ENCODE results near the gene MTMR4. TPM values are rescaled to one million over a fixed set of nuclear protein-coding genes. Genes with fewer than 3 reads are reported as not detected.

MTMR4 gene
- polyA plus RNA-seq, 1 of the 3 experiments (the other 2 are of a cell fraction), result 23.3 TPM

DNA sequence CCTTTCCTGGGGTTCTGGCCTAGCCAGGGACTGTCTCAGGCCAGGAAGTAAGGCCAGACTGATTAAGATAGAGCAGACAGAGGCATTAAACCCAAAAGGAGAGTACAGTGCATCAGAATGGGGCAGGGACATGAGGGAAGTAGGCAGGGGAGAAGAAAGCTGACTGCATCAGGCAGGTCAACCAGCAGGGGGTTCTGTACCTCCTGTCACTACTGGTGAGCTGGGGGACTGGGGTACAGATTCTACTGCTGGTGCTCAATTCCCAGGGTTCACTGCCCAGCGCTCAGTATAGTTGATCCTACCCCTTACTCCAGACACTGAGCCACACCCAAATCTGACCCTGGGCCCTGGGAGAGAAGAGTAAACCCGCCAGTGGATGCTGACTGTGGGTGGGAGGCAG is 12.9 kb upstream of the MTMR4 start:
- Histone ChIP-seq H3K27me3 (ENCODE audit: insufficient read depth) (no peaks in the 10 kb centered on the region), H4K20me1 (ENCODE audit: insufficient read depth) (no peaks in the 10 kb centered on the region), H3K36me3 (replicated peaks in 1 of 2; ENCODE audit: control insufficient read depth in 1 of 2, insufficient read depth in 2 of 2, low read length in 1 of 2) (no peaks in the 10 kb centered on the region), H3K4me2 (no peak overlapping the region), H3K4me1 (ENCODE audit: control insufficient read depth in 1 of 2, insufficient read depth in 2 of 2, low read depth in 1 of 2, low read length in 1 of 2) (peaks cover 9 to 25% of the 10 kb centered on the region in 2 experiments; a peak in 3 of 4 replicates), H3F3A (replicated peaks; ENCODE audit: insufficient read depth) (peaks cover 5% of the 10 kb centered on the region), H3K9me2 (no peaks in the 10 kb centered on the region), H3K4me3 (ENCODE audit: low read depth in 2 of 2, low read length in 1 of 2) (no peak overlapping the region), H3K79me2 (ENCODE audit: insufficient read depth) (no peaks in the 10 kb centered on the region), H2AFZ (ENCODE audit: low read depth) (no peak overlapping the region), H3K9me3 (no peaks in the 10 kb centered on the region), H3K27ac (ENCODE audit: low read depth in 2 of 2, low read length in 1 of 2) (no peak overlapping the region), H3K9ac (no peak overlapping the region)
- 100% methylated on average over 1 of the region's 2 CpGs for WGBS (ENCODE audit: low lambda C conversion rate)
- ChIA-PET CTCF (interaction anchor here (0.6 to 10.3 kb wide), 9 partner anchors 7 to 477 kb away, joined by 3 to 112 read pairs (median 4); no protein-coding TSS in a partner anchor), POLR2A (interaction anchor here (1.2 kb wide), 3 partner anchors 9 to 104 kb away, joined by 3 to 7 read pairs (median 6); no protein-coding TSS in a partner anchor)
- TF ChIP-seq, protein P1, sequence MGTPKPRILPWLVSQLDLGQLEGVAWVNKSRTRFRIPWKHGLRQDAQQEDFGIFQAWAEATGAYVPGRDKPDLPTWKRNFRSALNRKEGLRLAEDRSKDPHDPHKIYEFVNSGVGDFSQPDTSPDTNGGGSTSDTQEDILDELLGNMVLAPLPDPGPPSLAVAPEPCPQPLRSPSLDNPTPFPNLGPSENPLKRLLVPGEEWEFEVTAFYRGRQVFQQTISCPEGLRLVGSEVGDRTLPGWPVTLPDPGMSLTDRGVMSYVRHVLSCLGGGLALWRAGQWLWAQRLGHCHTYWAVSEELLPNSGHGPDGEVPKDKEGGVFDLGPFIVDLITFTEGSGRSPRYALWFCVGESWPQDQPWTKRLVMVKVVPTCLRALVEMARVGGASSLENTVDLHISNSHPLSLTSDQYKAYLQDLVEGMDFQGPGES (IDR thresholded peaks at IDR 0.05; ENCODE audit: low read depth, low read length), result no peak
- peak; percentile 38; the same call in 1 of the 2 replicates for TF ChIP-seq CTCF (IDR thresholded peaks at IDR 0.05)
- DNase-seq, result no peak

DNA sequence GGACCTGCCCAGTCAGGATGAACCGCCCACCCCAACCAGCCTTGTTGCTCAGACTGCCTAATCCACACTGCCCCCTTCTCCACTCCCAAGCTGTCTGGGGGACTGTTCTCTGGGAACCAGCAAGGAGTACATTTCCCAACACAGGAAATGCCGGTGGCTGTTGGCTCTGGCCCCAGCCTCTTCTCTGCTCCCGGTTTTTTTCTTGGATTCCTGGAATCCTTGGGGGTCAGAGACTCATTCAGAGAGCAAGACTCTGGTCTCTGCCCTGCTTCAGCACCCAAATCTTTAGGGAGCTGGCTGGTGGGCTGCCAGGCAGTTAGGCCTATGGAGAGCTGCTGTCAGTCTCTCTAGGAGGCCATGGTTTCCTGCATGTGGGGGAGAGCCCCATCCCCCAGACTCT is 10.8 kb upstream of the MTMR4 start:
- TF ChIP-seq POLR2AphosphoS5 (IDR thresholded peaks at IDR 0.05; ENCODE audit: low read depth, low read length), result peak; percentile 51; the same call in 1 of the 2 replicates
- TF ChIP-seq MAX (IDR thresholded peaks at IDR 0.05; ENCODE audit: low read depth), result no peak
- peak; percentile 82 for TF ChIP-seq NFIC (IDR thresholded peaks at IDR 0.05; ENCODE audit: borderline replicate concordance)
- TF ChIP-seq TCF12 (IDR thresholded peaks at IDR 0.05), result peak; percentile 37; the same call in 1 of the 2 replicates
- TF ChIP-seq, protein P2, sequence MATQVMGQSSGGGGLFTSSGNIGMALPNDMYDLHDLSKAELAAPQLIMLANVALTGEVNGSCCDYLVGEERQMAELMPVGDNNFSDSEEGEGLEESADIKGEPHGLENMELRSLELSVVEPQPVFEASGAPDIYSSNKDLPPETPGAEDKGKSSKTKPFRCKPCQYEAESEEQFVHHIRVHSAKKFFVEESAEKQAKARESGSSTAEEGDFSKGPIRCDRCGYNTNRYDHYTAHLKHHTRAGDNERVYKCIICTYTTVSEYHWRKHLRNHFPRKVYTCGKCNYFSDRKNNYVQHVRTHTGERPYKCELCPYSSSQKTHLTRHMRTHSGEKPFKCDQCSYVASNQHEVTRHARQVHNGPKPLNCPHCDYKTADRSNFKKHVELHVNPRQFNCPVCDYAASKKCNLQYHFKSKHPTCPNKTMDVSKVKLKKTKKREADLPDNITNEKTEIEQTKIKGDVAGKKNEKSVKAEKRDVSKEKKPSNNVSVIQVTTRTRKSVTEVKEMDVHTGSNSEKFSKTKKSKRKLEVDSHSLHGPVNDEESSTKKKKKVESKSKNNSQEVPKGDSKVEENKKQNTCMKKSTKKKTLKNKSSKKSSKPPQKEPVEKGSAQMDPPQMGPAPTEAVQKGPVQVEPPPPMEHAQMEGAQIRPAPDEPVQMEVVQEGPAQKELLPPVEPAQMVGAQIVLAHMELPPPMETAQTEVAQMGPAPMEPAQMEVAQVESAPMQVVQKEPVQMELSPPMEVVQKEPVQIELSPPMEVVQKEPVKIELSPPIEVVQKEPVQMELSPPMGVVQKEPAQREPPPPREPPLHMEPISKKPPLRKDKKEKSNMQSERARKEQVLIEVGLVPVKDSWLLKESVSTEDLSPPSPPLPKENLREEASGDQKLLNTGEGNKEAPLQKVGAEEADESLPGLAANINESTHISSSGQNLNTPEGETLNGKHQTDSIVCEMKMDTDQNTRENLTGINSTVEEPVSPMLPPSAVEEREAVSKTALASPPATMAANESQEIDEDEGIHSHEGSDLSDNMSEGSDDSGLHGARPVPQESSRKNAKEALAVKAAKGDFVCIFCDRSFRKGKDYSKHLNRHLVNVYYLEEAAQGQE (IDR thresholded peaks at IDR 0.05; ENCODE audit: low read depth, low read length), result peak; percentile 44; the same call in 1 of the 2 replicates
- TF ChIP-seq PBX3 (IDR thresholded peaks at IDR 0.05), result 0 out of 2 replicates have a peak, but pooled peaks have one; percentile 6
- no peak for TF ChIP-seq ELF1 (IDR thresholded peaks at IDR 0.05)
- Histone ChIP-seq H3K36me3 (replicated peaks in 1 of 2; ENCODE audit: control insufficient read depth in 1 of 2, insufficient read depth in 2 of 2, low read length in 1 of 2) (no peaks in the 10 kb centered on the region), H4K20me1 (ENCODE audit: insufficient read depth) (no peaks in the 10 kb centered on the region), H3K79me2 (ENCODE audit: insufficient read depth) (no peaks in the 10 kb centered on the region), H3F3A (replicated peaks; ENCODE audit: insufficient read depth) (peaks cover 5% of the 10 kb centered on the region), H3K4me1 (ENCODE audit: control insufficient read depth in 1 of 2, insufficient read depth in 2 of 2, low read depth in 1 of 2, low read length in 1 of 2) (peaks cover 9 to 15% of the 10 kb centered on the region in 2 experiments; a peak in 2 of 4 replicates), H3K9ac (peak overlapping the region; percentile 10; the same call in 1 of the 2 replicates), H3K27me3 (ENCODE audit: insufficient read depth) (no peaks in the 10 kb centered on the region), H3K4me2 (peak overlapping the region; percentile 59; the same call in 1 of the 2 replicates), H3K9me3 (no peaks in the 10 kb centered on the region), H2AFZ (ENCODE audit: low read depth) (peak overlapping the region; percentile 50), H3K27ac (ENCODE audit: low read depth in 2 of 2, low read length in 1 of 2) (peak overlapping the region; percentile 36 to 67), H3K4me3 (ENCODE audit: low read depth in 2 of 2, low read length in 1 of 2) (no peak overlapping the region), H3K9me2 (no peaks in the 10 kb centered on the region)
- ChIA-PET POLR2A (no interaction called here), CTCF (no interaction called here)
- WGBS (ENCODE audit: low lambda C conversion rate), result 38% methylated on average over 3 of the region's 3 CpGs
- DNase-seq, result no peak
